HepG2 (cell line): ENCODE measurements around the gene ZNF627. TPM values are rescaled to one million over a fixed set of nuclear protein-coding genes. Genes with fewer than 3 reads are reported as not detected.

Experiments
- DRAP1 ChIP-seq: IDR thresholded peaks from 2 replicates; pipeline ENCODE4 v1.6.1; 2016; ENCODE audit warnings: missing genetic modification reagents, missing compliant biosample characterization
- GLI4 ChIP-seq: sonication (generic); formaldehyde crosslinking; IDR thresholded peaks from 2 replicates; pipeline ENCODE4 v1.5.1; 2020; ENCODE audit warnings: missing genetic modification reagents, mild to moderate bottlenecking, moderate library complexity, borderline replicate concordance
- HMG20B ChIP-seq: conservative IDR thresholded peaks from 2 replicates; pipeline ENCODE4 v1.6.1; 2016; ENCODE audit warnings: missing genetic modification reagents, missing compliant biosample characterization
- MYNN ChIP-seq: sonication (generic); formaldehyde crosslinking; IDR thresholded peaks from 2 replicates; pipeline ENCODE4 v1.4.0; 2020; ENCODE audit warnings: mild to moderate bottlenecking, low read depth, missing genetic modification reagents
- NR2F2 ChIP-seq: IDR thresholded peaks from 2 replicates; pipeline ENCODE4 v1.6.1; 2012; ENCODE audit warnings: low read depth, inconsistent platforms, borderline replicate concordance
- RXRA ChIP-seq: sonication (generic); formaldehyde crosslinking; IDR thresholded peaks from 2 replicates; pipeline ENCODE4 v1.5.1; 2020; ENCODE audit warnings: missing genetic modification reagents
- SOX13 ChIP-seq, 3 experiments: fragments of 450-650 bp in 1 of 3; sonication (generic) in 1 of 3; formaldehyde crosslinking in 1 of 3; IDR thresholded peaks in 2 of 3; conservative IDR thresholded peaks in 1 of 3; 2 replicates each; pipeline versions ENCODE4 v1.5.0 to v1.6.1; 2016 to 2020; ENCODE audit warnings: antibody characterized with exemption in 1 of 3, mild to moderate bottlenecking in 1 of 3, missing compliant biosample characterization in 1 of 3, missing genetic modification reagents in 1 of 3, moderate library complexity in 1 of 3
- U2AF2 ChIP-seq: fragments of 200-400 bp; formaldehyde crosslinking; IDR thresholded peaks from 2 replicates; pipeline ENCODE4 v1.6.1; 2017; ENCODE audit warnings: low read depth, mild to moderate bottlenecking, low read length
- YEATS4 ChIP-seq: sonication (generic); formaldehyde crosslinking; IDR thresholded peaks from 2 replicates; pipeline ENCODE4 v1.4.0; 2020; ENCODE audit warnings: missing genetic modification reagents, borderline replicate concordance
- ZNF20 ChIP-seq: sonication (generic); formaldehyde crosslinking; IDR thresholded peaks from 2 replicates; pipeline ENCODE4 v1.4.0; 2020; ENCODE audit warnings: mild to moderate bottlenecking, moderate library complexity, missing genetic modification reagents
- ZNF276 ChIP-seq: sonication (generic); formaldehyde crosslinking; IDR thresholded peaks from 2 replicates; pipeline ENCODE4 v1.4.0; 2020; ENCODE audit warnings: mild to moderate bottlenecking, low read depth, missing genetic modification reagents
- ZNF569 ChIP-seq: sonication (generic); formaldehyde crosslinking; IDR thresholded peaks from 2 replicates; pipeline ENCODE4 v1.5.0; 2020; ENCODE audit warnings: mild to moderate bottlenecking, missing genetic modification reagents, moderate library complexity, borderline replicate concordance
- ZNF589 ChIP-seq: sonication (generic); formaldehyde crosslinking; conservative IDR thresholded peaks from 2 replicates; pipeline ENCODE4 v1.8.0; 2022; ENCODE audit warnings: mild to moderate bottlenecking, moderate library complexity, missing genetic modification reagents
- ZNF652 ChIP-seq: IDR thresholded peaks from 2 replicates; pipeline ENCODE4 v1.6.1; 2016; ENCODE audit warnings: low read depth, borderline replicate concordance
- ZNF660 ChIP-seq: sonication (generic); formaldehyde crosslinking; IDR thresholded peaks from 2 replicates; pipeline ENCODE4 v1.5.1; 2020; ENCODE audit warnings: mild to moderate bottlenecking, low read depth, missing genetic modification reagents, borderline replicate concordance
- ZNF775 ChIP-seq: sonication (generic); formaldehyde crosslinking; IDR thresholded peaks from 2 replicates; pipeline ENCODE4 v1.4.0; 2020; ENCODE audit warnings: missing genetic modification reagents, mild to moderate bottlenecking, moderate library complexity, borderline replicate concordance
- ZNF777 ChIP-seq: sonication (generic); formaldehyde crosslinking; IDR thresholded peaks from 2 replicates; pipeline ENCODE4 v1.4.0; 2020; ENCODE audit warnings: missing genetic modification reagents
- ZNF883 ChIP-seq: sonication (generic); formaldehyde crosslinking; IDR thresholded peaks from 2 replicates; pipeline ENCODE4 v1.5.1; 2020; ENCODE audit warnings: mild to moderate bottlenecking, missing genetic modification reagents; ENCODE audit errors: not compliant biosample characterization
- polyA plus RNA-seq, 8 experiments: library from polyadenylated mRNA; depleted of rRNA in 3 of 8; stranded (reverse) in 7 of 8; unstranded in 1 of 8; fragments of >200 nt; fragmentation: Illumina TruSeq in 4 of 8; extraction: Trizol in 4 of 8; gene quantifications; 2 replicates each; pipeline versions ENCODE4 v1.2.1 to v1.2.3, GENCODE V29; 2011 to 2016; ENCODE audit warnings: low read depth in 4 of 8, missing spikeins in 1 of 8, mixed read lengths in 1 of 8; ENCODE audit not compliant: insufficient read depth in 1 of 8
- total RNA-seq, 5 experiments: library from RNA; depleted of rRNA; stranded (reverse); fragments of >200 nt; fragmentation: Illumina TruSeq; extraction: Trizol; gene quantifications; 2 replicates each; pipeline ENCODE4 v1.2.3, GENCODE V29; 2016; ENCODE audit warnings: low read depth in 1 of 5
- TF ChIP-seq, protein P1 (sequence below): sonication (generic); formaldehyde crosslinking; IDR thresholded peaks from 2 replicates; pipeline ENCODE4 v1.9.0; 2021; ENCODE audit warnings: missing genetic modification reagents, mild to moderate bottlenecking, borderline replicate concordance
- TF ChIP-seq, protein P2 (sequence below): sonication (generic); formaldehyde crosslinking; IDR thresholded peaks from 2 replicates; pipeline ENCODE4 v1.4.0; 2020; ENCODE audit warnings: missing genetic modification reagents
- TF ChIP-seq, protein P3 (sequence below): sonication (generic); IDR thresholded peaks from 2 replicates; pipeline ENCODE4 v1.6.1; 2016; ENCODE audit warnings: low read depth, borderline replicate concordance

The ZNF627 gene
- total and polyA plus RNA-seq, 2 of the 13 experiments (the other 11 are each of a cell fraction or from before 2014, with no cell fraction given), result 4.2 to 12.7 TPM

DNA sequence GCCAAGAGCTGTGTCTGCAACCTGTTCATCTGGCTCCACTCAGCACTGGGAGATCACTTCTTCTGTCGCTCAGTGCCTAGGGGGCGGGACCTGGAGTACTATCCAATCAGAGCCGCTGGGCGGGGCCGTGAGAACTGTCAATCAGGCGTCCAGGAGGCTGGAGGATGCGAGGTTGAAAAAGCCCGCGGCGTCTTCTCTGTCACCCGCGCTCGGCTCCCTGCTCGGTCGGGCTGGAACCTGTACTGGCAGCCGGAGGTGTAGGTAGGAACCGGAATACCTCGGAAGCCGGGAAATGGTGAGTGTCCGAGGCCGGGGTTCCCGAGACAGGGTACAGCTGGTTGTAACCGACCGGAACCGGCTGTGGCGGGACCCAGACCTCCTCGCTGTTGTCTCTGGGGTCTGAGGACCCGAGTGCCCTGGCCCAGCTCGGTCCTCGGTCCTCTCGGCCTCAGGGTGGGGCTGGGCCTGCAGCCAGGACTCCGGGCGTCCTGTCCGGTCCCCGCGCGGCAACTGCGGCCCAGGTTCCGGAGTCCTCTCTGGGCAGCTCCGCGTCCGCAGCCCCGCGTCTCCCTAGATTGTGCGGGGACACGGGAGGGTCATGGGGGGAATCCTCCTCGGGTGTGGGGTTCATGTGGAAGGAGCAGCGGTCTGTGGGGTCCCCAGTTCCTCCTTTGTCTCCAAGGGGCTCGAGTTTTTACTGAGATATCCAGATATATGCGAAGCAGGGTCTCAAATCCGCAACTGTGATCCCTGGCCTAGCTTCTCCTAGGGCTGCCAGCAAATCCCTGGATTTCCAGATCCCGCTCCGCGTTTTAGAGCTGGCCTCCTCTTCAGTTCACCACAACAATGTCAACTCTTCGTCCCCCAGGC, 42.6 kb downstream of the ZNF627 start (continued):
- TF ChIP-seq DRAP1 (CRISPR knock-in tag) (peak; percentile 70), ZNF777 (no peak; the same call in none of the 2 replicates), ZNF652 (no peak), ZNF569 (CRISPR knock-in tag) (no peak), HMG20B (CRISPR knock-in tag) (no peak), ZNF775 (CRISPR knock-in tag) (no peak), SOX13 (IDR thresholded peaks at IDR 0.05) (no peak), SOX13 (CRISPR knock-in tag; conservative IDR thresholded peaks at IDR 0.05 in 1 of 2, IDR thresholded peaks at IDR 0.05 in 1 of 2) (0 out of 4 replicates have a peak, but pooled peaks of 1 of the 2 experiments have one; percentile 30), NR2F2 (no peak), RXRA (CRISPR knock-in tag) (peak; percentile 33; the same call in 1 of the 2 replicates), YEATS4 (CRISPR knock-in tag) (peak; percentile 36; the same call in 1 of the 2 replicates), MYNN (CRISPR knock-in tag) (no peak), ZNF660 (CRISPR knock-in tag) (no peak), ZNF589 (CRISPR knock-in tag) (peak; percentile 82; the same call in 1 of the 2 replicates), U2AF2 (no peak), ZNF883 (CRISPR knock-in tag) (no peak), GLI4 (no peak), ZNF276 (CRISPR knock-in tag) (no peak; the same call in 1 of the 2 replicates), ZNF20 (CRISPR knock-in tag) (no peak)
- TF ChIP-seq, protein P1, sequence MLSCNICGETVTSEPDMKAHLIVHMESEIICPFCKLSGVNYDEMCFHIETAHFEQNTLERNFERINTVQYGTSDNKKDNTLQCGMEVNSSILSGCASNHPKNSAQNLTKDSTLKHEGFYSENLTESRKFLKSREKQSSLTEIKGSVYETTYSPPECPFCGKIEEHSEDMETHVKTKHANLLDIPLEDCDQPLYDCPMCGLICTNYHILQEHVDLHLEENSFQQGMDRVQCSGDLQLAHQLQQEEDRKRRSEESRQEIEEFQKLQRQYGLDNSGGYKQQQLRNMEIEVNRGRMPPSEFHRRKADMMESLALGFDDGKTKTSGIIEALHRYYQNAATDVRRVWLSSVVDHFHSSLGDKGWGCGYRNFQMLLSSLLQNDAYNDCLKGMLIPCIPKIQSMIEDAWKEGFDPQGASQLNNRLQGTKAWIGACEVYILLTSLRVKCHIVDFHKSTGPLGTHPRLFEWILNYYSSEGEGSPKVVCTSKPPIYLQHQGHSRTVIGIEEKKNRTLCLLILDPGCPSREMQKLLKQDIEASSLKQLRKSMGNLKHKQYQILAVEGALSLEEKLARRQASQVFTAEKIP (CRISPR knock-in tag), result no peak
- TF ChIP-seq, protein P2, sequence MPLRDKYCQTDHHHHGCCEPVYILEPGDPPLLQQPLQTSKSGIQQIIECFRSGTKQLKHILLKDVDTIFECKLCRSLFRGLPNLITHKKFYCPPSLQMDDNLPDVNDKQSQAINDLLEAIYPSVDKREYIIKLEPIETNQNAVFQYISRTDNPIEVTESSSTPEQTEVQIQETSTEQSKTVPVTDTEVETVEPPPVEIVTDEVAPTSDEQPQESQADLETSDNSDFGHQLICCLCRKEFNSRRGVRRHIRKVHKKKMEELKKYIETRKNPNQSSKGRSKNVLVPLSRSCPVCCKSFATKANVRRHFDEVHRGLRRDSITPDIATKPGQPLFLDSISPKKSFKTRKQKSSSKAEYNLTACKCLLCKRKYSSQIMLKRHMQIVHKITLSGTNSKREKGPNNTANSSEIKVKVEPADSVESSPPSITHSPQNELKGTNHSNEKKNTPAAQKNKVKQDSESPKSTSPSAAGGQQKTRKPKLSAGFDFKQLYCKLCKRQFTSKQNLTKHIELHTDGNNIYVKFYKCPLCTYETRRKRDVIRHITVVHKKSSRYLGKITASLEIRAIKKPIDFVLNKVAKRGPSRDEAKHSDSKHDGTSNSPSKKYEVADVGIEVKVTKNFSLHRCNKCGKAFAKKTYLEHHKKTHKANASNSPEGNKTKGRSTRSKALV (CRISPR knock-in tag), result 0 out of 2 replicates have a peak, but pooled peaks have one; percentile 20
- TF ChIP-seq, protein P3, sequence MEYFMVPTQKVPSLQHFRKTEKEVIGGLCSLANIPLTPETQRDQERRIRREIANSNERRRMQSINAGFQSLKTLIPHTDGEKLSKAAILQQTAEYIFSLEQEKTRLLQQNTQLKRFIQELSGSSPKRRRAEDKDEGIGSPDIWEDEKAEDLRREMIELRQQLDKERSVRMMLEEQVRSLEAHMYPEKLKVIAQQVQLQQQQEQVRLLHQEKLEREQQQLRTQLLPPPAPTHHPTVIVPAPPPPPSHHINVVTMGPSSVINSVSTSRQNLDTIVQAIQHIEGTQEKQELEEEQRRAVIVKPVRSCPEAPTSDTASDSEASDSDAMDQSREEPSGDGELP, result peak; percentile 20; the same call in 1 of the 2 replicates
